Activated CD4-positive, alpha-beta memory T cell treated with anti-CD3 and anti-CD28 coated beads, Interleukin-2, amount 10 ng/mL, durations not matched to agents 7 days and 5 days (primary cell): ENCODE measurements around the gene PIPOX. TPM values are rescaled to one million over a fixed set of nuclear protein-coding genes. Genes with fewer than 3 reads are reported as not detected.

Source experiments
- CTCF ChIA-PET: fragments of 350-600 bp; sonication (Branson Sonifier 250); formaldehyde crosslinking; loops from one replicate; lab custom pipeline; 2021; ENCODE audit warnings: antibody characterized with exemption, inconsistent platforms; lab: Charles Lee
- POLR2A ChIA-PET: fragments of 350-600 bp; sonication (Branson Sonifier 250); formaldehyde crosslinking; loops from one replicate; lab custom pipeline; 2021; ENCODE audit warnings: antibody characterized with exemption; lab: Charles Lee
- DNase-seq: peaks from one replicate; pipeline ENCODE4 v3.0.0-alpha.2; 2020
- H3K27ac Mint-ChIP-seq: one replicate; pipeline ENCODE4 v1.8.0; 2021; ENCODE audit warnings: mild to moderate bottlenecking, mixed read lengths
- H3K27me3 Mint-ChIP-seq: one replicate; pipeline ENCODE4 v1.8.0; 2021; ENCODE audit warnings: mixed read lengths
- H3K36me3 Mint-ChIP-seq: one replicate; pipeline ENCODE4 v1.8.0; 2021; ENCODE audit warnings: low read depth, mixed read lengths
- H3K4me1 Mint-ChIP-seq: one replicate; pipeline ENCODE4 v1.8.0; 2021; ENCODE audit warnings: mixed read lengths
- H3K4me3 Mint-ChIP-seq: one replicate; pipeline ENCODE4 v1.8.0; 2021; ENCODE audit warnings: mild to moderate bottlenecking, mixed read lengths
- H3K9me3 Mint-ChIP-seq: one replicate; pipeline ENCODE4 v1.8.0; 2021; ENCODE audit warnings: mixed read lengths
- total RNA-seq, 2 experiments: library from RNA; stranded (reverse); gene quantifications; one replicate each; pipeline ENCODE4 v1.2.3, GENCODE V29; 2021

PIPOX gene
- total RNA-seq, 2 experiments from 2014 or later, result 1.4 to 2.0 TPM

- POLR2A ChIA-PET, result no interaction called here
- Mint-ChIP-seq H3K4me3 (no peak overlapping the region), H3K27me3 (peaks cover 47% of the 10 kb centered on the region), H3K36me3 (no peaks in the 10 kb centered on the region), H3K27ac (no peak overlapping the region), H3K4me1 (no peaks in the 10 kb centered on the region), H3K9me3 (no peaks in the 10 kb centered on the region)
- CTCF ChIA-PET, result no interaction called here
- no peak for DNase-seq
These were observed 35.0 kb upstream of the PIPOX start for GRCh38 chr17:29007860-29008455.

- H3K27me3 Mint-ChIP-seq, result peaks cover 44% of the 10 kb centered on the region
- no peaks in the 10 kb centered on the region for H3K9me3 Mint-ChIP-seq
- CTCF ChIA-PET, result no interaction called here
- no peaks in the 10 kb centered on the region for H3K36me3 Mint-ChIP-seq
- DNase-seq, result no peak
- no peak overlapping the region for H3K4me3 Mint-ChIP-seq
- POLR2A ChIA-PET, result no interaction called here
- H3K27ac Mint-ChIP-seq, result no peak overlapping the region
- H3K4me1 Mint-ChIP-seq, result no peaks in the 10 kb centered on the region
These were observed 34.4 kb upstream of the PIPOX start for GRCh38 chr17:29008591-29008990.

- no peak overlapping the region for H3K27ac Mint-ChIP-seq
- H3K27me3 Mint-ChIP-seq, result peaks cover 35% of the 10 kb centered on the region
- DNase-seq, result no peak
- H3K36me3 Mint-ChIP-seq, result no peaks in the 10 kb centered on the region
- no peak overlapping the region for H3K4me3 Mint-ChIP-seq
- no peaks in the 10 kb centered on the region for H3K9me3 Mint-ChIP-seq
- ChIA-PET POLR2A (no interaction called here), CTCF (interaction anchor here (1.3 to 1.5 kb wide), 2 partner anchors 44 to 57 kb away, joined by 3 to 5 read pairs; no protein-coding TSS in a partner anchor)
- no peaks in the 10 kb centered on the region for H3K4me1 Mint-ChIP-seq
These were observed 32.8 kb upstream of the PIPOX start for GRCh38 chr17:29010129-29010528.

GRCh38 chr17:29010586-29010985, 32.4 kb upstream of the PIPOX start:
- ChIA-PET CTCF (interaction anchor here (1.3 to 1.5 kb wide), 2 partner anchors 45 to 57 kb away, joined by 3 to 5 read pairs; no protein-coding TSS in a partner anchor), POLR2A (no interaction called here)
- Mint-ChIP-seq H3K36me3 (no peaks in the 10 kb centered on the region), H3K4me3 (no peak overlapping the region), H3K27me3 (peaks cover 33% of the 10 kb centered on the region), H3K9me3 (no peaks in the 10 kb centered on the region), H3K4me1 (no peaks in the 10 kb centered on the region), H3K27ac (no peak overlapping the region)
- no peak for DNase-seq

- Mint-ChIP-seq H3K4me1 (no peaks in the 10 kb centered on the region), H3K36me3 (no peaks in the 10 kb centered on the region), H3K9me3 (no peaks in the 10 kb centered on the region), H3K4me3 (no peak overlapping the region), H3K27me3 (peaks cover 30% of the 10 kb centered on the region), H3K27ac (no peak overlapping the region)
- DNase-seq, result no peak
- ChIA-PET CTCF (no interaction called here), POLR2A (no interaction called here)
These were observed 30.4 kb upstream of the PIPOX start for GRCh38 chr17:29012535-29012934.

- Mint-ChIP-seq H3K27me3 (peaks cover 41% of the 10 kb centered on the region), H3K36me3 (no peaks in the 10 kb centered on the region), H3K9me3 (no peaks in the 10 kb centered on the region), H3K27ac (no peak overlapping the region), H3K4me3 (no peak overlapping the region), H3K4me1 (no peaks in the 10 kb centered on the region)
- ChIA-PET POLR2A (no interaction called here), CTCF (interaction anchor here (1.6 kb wide), 1 partner anchor 103 kb away, joined by 4 read pairs; no protein-coding TSS in a partner anchor)
- no peak for DNase-seq
These were observed 28.2 kb upstream of the PIPOX start for GRCh38 chr17:29014716-29015115.

GRCh38 chr17:29016345-29017210, 26.4 kb upstream of the PIPOX start:
- Mint-ChIP-seq H3K27ac (no peak overlapping the region), H3K27me3 (peaks cover 48% of the 10 kb centered on the region), H3K4me1 (no peaks in the 10 kb centered on the region), H3K36me3 (no peaks in the 10 kb centered on the region), H3K4me3 (no peak overlapping the region), H3K9me3 (no peaks in the 10 kb centered on the region)
- CTCF ChIA-PET, result no interaction called here
- DNase-seq, result no peak
- POLR2A ChIA-PET, result no interaction called here

- H3K27me3 Mint-ChIP-seq, result peaks cover 65% of the 10 kb centered on the region
- POLR2A ChIA-PET, result interaction anchor here (1.1 kb wide), 1 partner anchor 13 kb away, joined by 3 read pairs; no protein-coding TSS in a partner anchor
- H3K27ac Mint-ChIP-seq, result no peak overlapping the region
- DNase-seq, result no peak
- no peaks in the 10 kb centered on the region for H3K36me3 Mint-ChIP-seq
- no peaks in the 10 kb centered on the region for H3K9me3 Mint-ChIP-seq
- no peak overlapping the region for H3K4me3 Mint-ChIP-seq
- no peaks in the 10 kb centered on the region for H3K4me1 Mint-ChIP-seq
- CTCF ChIA-PET, result interaction anchor here (1.0 to 2.3 kb wide), 3 partner anchors 53 to 293 kb away, joined by 3 to 7 read pairs (median 5); partner anchors contain the start of gene TLCD1
These were observed 24.0 kb upstream of the PIPOX start for GRCh38 chr17:29018788-29019474.

- H3K27me3 Mint-ChIP-seq, result peaks cover 59% of the 10 kb centered on the region
- no peaks in the 10 kb centered on the region for H3K4me1 Mint-ChIP-seq
- no peak overlapping the region for H3K4me3 Mint-ChIP-seq
- ChIA-PET POLR2A (interaction anchor here (1.1 kb wide), 1 partner anchor 13 kb away, joined by 3 read pairs; no protein-coding TSS in a partner anchor), CTCF (interaction anchor here (0.6 to 2.3 kb wide), 5 partner anchors 10 to 1126 kb away, joined by 3 to 7 read pairs (median 4); partner anchors contain the start of gene TLCD1)
- H3K27ac Mint-ChIP-seq, result no peak overlapping the region
- DNase-seq, result no peak
- no peaks in the 10 kb centered on the region for H3K9me3 Mint-ChIP-seq
- no peaks in the 10 kb centered on the region for H3K36me3 Mint-ChIP-seq
These were observed 23.3 kb upstream of the PIPOX start for GRCh38 chr17:29019475-29020181.

GRCh38 chr17:29020576-29020975, 22.4 kb upstream of the PIPOX start:
- Mint-ChIP-seq H3K9me3 (no peaks in the 10 kb centered on the region), H3K27ac (no peak overlapping the region), H3K4me1 (no peaks in the 10 kb centered on the region), H3K36me3 (no peaks in the 10 kb centered on the region), H3K4me3 (no peak overlapping the region), H3K27me3 (peaks cover 59% of the 10 kb centered on the region)
- ChIA-PET POLR2A (no interaction called here), CTCF (interaction anchor here (0.6 to 2.3 kb wide), 3 partner anchors 11 to 1127 kb away, joined by 3 to 7 read pairs (median 4); no protein-coding TSS in a partner anchor)
- DNase-seq, result no peak

GRCh38 chr17:29021226-29021625, 21.7 kb upstream of the PIPOX start:
- Mint-ChIP-seq H3K27ac (no peak overlapping the region), H3K4me3 (no peak overlapping the region), H3K27me3 (peaks cover 59% of the 10 kb centered on the region), H3K9me3 (no peaks in the 10 kb centered on the region), H3K36me3 (no peaks in the 10 kb centered on the region), H3K4me1 (no peaks in the 10 kb centered on the region)
- ChIA-PET POLR2A (no interaction called here), CTCF (no interaction called here)
- no peak for DNase-seq

GRCh38 chr17:29022074-29022473, 20.9 kb upstream of the PIPOX start:
- H3K36me3 Mint-ChIP-seq, result no peaks in the 10 kb centered on the region
- POLR2A ChIA-PET, result no interaction called here
- peaks cover 54% of the 10 kb centered on the region for H3K27me3 Mint-ChIP-seq
- H3K4me3 Mint-ChIP-seq, result no peak overlapping the region
- no peak for DNase-seq
- H3K4me1 Mint-ChIP-seq, result no peaks in the 10 kb centered on the region
- CTCF ChIA-PET, result no interaction called here
- no peaks in the 10 kb centered on the region for H3K9me3 Mint-ChIP-seq
- no peak overlapping the region for H3K27ac Mint-ChIP-seq
